Activated T-cell treated with anti-CD3 and anti-CD28 coated beads, Interleukin-2, amount 50 U/mL, for 4 hours (primary cell): ENCODE measurements around the gene MAN2B2. TPM values are rescaled to one million over a fixed set of nuclear protein-coding genes. Genes with fewer than 3 reads are reported as not detected.

Experiments
- ATAC-seq, 2 donors: fragments of 200-7000 bp; cut with Tn5 transposase; one replicate each; pipeline ENCODE4 v1.10.0; 2021
- DNase-seq: peaks from one replicate; pipeline ENCODE4 v3.0.0-alpha.2; 2020
- H3K27me3 Mint-ChIP-seq: one replicate; pipeline ENCODE4 v1.8.0; 2021; ENCODE audit warnings: low read depth, mixed read lengths
- H3K36me3 Mint-ChIP-seq: one replicate; pipeline ENCODE4 v1.8.0; 2022; ENCODE audit warnings: mixed read lengths; ENCODE audit not compliant: insufficient read depth
- H3K4me1 Mint-ChIP-seq: one replicate; pipeline ENCODE4 v1.8.0; 2021; ENCODE audit warnings: low read depth, mixed read lengths
- H3K4me3 Mint-ChIP-seq: one replicate; pipeline ENCODE4 v1.8.0; 2021; ENCODE audit warnings: mild to moderate bottlenecking, moderate library complexity, mixed read lengths
- H3K9me3 Mint-ChIP-seq: one replicate; pipeline ENCODE4 v1.8.0; 2021; ENCODE audit warnings: mixed read lengths
- total RNA-seq, 3 donors: library from RNA; stranded (reverse); gene quantifications; one replicate each; pipeline ENCODE4 v1.2.1, GENCODE V29; 2021

The MAN2B2 gene
- total RNA-seq, 3 donors from 2014 or later = 11.9 to 13.4 (median 12.7) TPM

DNA sequence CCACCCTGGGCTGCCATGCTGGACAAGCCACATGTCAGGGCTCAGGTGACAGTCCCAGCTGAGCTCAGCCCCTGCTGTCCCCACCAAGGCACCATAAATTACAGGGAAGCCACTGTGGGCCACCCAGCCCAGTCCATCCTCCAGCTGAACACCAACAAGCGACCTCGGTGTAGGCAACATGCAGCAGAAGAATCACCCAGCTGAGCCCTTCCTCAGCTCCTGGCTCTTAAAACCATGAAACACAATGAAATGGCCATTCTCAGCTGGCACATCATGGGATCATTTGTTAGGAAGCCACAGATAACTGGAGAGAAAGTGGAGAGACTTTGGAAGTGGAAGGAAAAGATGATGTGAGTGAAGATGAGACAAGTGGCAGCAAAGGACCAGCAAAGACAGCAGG, 23.3 kb upstream of the MAN2B2 start:
- H3K36me3 Mint-ChIP-seq = no peaks in the 10 kb centered on the region
- ATAC-seq (no peak), DNase-seq (no peak)
- no peak overlapping the region for H3K4me3 Mint-ChIP-seq
- H3K27me3 Mint-ChIP-seq = peaks cover 37% of the 10 kb centered on the region
- peaks cover 3% of the 10 kb centered on the region for H3K9me3 Mint-ChIP-seq
- H3K4me1 Mint-ChIP-seq = no peaks in the 10 kb centered on the region

DNA sequence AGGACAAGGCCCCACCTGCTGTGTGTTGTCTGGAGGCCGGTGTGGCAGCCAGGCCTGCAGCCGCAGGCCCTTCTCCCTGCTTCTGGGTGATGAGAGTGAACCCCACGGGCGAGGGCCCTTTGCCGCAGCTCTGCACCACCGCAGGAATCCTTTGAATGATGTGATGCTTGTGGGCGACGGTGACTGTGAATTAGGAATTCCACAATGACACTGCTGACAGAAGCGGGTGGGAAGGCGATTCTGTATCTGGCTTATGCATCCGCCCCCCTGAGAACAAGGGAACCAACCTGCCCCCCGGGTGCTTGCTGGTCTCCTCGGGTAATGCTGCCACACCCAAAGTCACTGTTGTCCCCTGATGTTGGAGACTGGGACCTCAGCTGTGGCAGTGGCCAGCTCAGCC, 19.5 kb upstream of the MAN2B2 start:
- Mint-ChIP-seq H3K4me1 (no peaks in the 10 kb centered on the region), H3K36me3 (no peaks in the 10 kb centered on the region), H3K4me3 (no peak overlapping the region), H3K9me3 (peaks cover 3% of the 10 kb centered on the region), H3K27me3 (peaks cover 45% of the 10 kb centered on the region)
- ATAC-seq (no peak), DNase-seq (no peak)

GRCh38 chr4:6556263-6556662, 18.7 kb upstream of the MAN2B2 start:
- ATAC-seq (no peak), DNase-seq (no peak)
- Mint-ChIP-seq H3K9me3 (peaks cover 3% of the 10 kb centered on the region), H3K27me3 (peaks cover 45% of the 10 kb centered on the region), H3K4me1 (peaks cover 4% of the 10 kb centered on the region), H3K4me3 (no peak overlapping the region), H3K36me3 (no peaks in the 10 kb centered on the region)

DNA sequence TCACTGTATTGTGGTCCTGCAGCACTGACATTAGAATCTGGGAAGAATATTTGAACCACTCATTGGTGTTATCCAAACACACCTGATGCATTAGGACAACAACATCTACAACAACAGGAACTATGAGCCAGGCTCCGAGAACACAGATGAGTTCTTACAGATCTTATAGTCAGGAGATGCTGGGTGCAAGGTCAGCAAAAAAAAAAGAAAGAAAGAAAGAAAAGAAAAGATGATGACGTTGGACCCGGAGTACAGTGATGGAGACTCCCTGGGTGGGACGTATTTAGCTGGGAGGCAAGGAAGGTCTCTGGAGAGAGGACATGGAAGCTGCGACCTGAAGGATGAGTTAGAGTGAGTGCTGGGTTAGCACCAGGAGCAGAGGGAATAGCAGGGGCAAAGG, 17.8 kb upstream of the MAN2B2 start:
- peaks cover 54% of the 10 kb centered on the region for H3K27me3 Mint-ChIP-seq
- no peak for ATAC-seq
- H3K4me3 Mint-ChIP-seq = no peak overlapping the region
- no peak for DNase-seq
- no peaks in the 10 kb centered on the region for H3K9me3 Mint-ChIP-seq
- H3K36me3 Mint-ChIP-seq = no peaks in the 10 kb centered on the region
- peaks cover 4% of the 10 kb centered on the region for H3K4me1 Mint-ChIP-seq

DNA sequence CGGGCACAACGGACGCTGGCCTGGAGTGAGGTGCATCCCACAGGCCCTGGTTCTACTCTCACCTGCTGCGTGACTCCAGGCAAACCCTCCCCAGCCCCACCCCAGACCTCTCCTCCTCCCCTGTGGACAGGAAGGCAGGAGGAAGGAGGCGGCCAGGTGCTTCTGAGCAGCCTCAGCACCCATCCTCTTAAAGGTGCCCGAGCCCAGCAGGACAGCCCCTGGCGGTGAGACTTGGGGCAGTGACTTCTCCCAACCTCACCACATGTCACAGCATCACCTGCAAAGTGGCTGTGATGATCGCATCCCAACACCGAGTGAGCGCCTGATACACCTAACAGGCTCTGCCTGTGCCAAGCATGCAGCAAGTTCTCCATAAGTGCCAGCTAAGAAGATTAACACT, 17.1 kb upstream of the MAN2B2 start:
- H3K4me3 Mint-ChIP-seq = no peak overlapping the region
- peaks cover 60% of the 10 kb centered on the region for H3K27me3 Mint-ChIP-seq
- no peak for DNase-seq
- no peaks in the 10 kb centered on the region for H3K36me3 Mint-ChIP-seq
- ATAC-seq = no peak
- peaks cover 4% of the 10 kb centered on the region for H3K4me1 Mint-ChIP-seq
- no peaks in the 10 kb centered on the region for H3K9me3 Mint-ChIP-seq

DNA sequence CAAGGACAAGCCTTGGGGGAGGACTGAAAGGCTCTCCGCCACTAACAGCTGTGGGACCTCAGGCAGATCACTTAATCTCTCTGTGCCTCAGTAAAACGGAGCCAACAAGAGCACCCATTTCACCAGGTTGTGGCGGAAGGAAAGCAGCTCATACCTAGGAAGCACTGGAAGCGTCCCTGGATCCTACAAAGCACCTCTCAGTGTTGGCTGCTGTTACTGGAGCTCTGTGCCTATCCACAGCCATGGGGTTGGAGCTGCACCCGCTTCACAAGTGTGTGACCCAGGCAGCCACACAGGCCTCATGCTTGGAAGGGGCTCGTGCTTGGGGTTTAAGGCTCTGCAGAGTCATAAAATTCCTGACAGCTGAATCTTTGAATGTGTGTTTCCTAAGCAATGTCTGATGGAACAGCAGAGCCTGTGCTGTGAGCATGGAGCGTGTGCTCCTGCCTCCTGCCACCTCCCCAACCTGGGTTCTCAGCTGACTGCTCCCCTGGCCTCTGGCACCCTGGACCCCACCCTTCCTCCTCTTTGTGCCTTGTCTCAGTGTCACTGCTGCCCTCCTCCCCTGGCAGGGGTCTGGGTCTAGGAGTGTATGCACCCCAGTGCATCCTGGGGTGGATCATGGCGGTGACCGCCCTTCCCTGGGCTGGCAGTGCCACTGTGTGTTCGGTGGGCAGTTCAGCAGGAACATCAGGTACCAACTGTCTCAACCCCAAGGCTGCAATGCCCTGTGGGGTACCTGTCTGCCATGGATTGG, 14.4 kb upstream of the MAN2B2 start:
- H3K4me1 Mint-ChIP-seq = peaks cover 7% of the 10 kb centered on the region
- H3K27me3 Mint-ChIP-seq = peaks cover 66% of the 10 kb centered on the region

GRCh38 chr4:6561173-6561516, 13.8 kb upstream of the MAN2B2 start:
- Mint-ChIP-seq H3K9me3 (no peaks in the 10 kb centered on the region), H3K4me3 (no peak overlapping the region), H3K36me3 (no peaks in the 10 kb centered on the region), H3K27me3 (peaks cover 71% of the 10 kb centered on the region), H3K4me1 (peaks cover 7% of the 10 kb centered on the region)
- ATAC-seq (no peak), DNase-seq (no peak)

More for the DNA sequence above, 14.4 kb upstream of the MAN2B2 start:
- no peak for DNase-seq
- Mint-ChIP-seq H3K36me3 (no peaks in the 10 kb centered on the region), H3K4me3 (no peak overlapping the region), H3K9me3 (no peaks in the 10 kb centered on the region)
- no peak for ATAC-seq

GRCh38 chr4:6561706-6562371, 13.2 kb upstream of the MAN2B2 start:
- H3K9me3 Mint-ChIP-seq = no peaks in the 10 kb centered on the region
- peaks cover 7% of the 10 kb centered on the region for H3K4me1 Mint-ChIP-seq
- ATAC-seq = no peak
- H3K4me3 Mint-ChIP-seq = peak overlapping the region; percentile 5
- peaks cover 69% of the 10 kb centered on the region for H3K27me3 Mint-ChIP-seq
- no peak for DNase-seq
- no peaks in the 10 kb centered on the region for H3K36me3 Mint-ChIP-seq

- no peaks in the 10 kb centered on the region for H3K36me3 Mint-ChIP-seq
- H3K27me3 Mint-ChIP-seq = peaks cover 60% of the 10 kb centered on the region
- no peaks in the 10 kb centered on the region for H3K9me3 Mint-ChIP-seq
- ATAC-seq (peak; percentile 45 to 47), DNase-seq (no peak)
- no peak overlapping the region for H3K4me3 Mint-ChIP-seq
- H3K4me1 Mint-ChIP-seq = peaks cover 7% of the 10 kb centered on the region
Observed at GRCh38 chr4:6562931-6563901, 11.8 kb upstream of the MAN2B2 start.

DNA sequence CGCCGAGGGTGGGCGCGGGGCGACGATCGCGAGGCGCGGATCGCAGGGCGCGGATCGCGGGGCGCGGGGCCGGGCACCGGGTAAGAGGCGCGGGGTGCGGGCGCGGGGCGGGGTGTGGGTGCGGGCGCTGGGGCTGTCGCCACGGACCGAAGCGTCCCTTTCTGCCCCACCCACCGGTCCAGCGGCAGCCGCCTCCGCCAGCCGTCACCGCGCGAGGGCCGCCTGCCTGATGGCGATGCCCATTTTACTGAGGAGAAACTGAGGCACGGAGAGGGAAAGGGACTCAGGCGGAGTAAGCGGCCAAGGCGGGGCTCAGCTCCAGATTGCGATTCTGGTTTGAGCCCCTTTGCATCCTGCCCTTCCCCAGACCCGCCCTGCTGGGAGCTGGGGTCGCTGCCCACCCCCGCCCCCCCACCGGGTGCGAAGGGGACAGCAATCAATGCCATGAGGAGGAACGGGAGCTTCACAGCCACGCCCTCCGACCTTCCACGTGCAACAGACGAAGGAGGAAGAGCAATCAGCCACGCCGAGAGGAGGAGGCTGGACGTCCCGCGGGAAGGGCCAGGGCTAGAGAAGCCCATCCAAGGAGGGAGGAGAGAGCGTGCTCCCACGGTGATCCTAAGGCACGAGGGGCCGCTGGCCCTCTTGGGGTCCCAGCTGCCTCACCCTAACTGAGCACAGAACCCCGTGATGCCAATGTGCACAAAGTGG, 10.9 kb upstream of the MAN2B2 start:
- Mint-ChIP-seq H3K36me3 (no peaks in the 10 kb centered on the region), H3K4me1 (peaks cover 7% of the 10 kb centered on the region), H3K9me3 (no peaks in the 10 kb centered on the region), H3K4me3 (no peak overlapping the region), H3K27me3 (peaks cover 52% of the 10 kb centered on the region)
- ATAC-seq = peak; percentile 9 to 15
- no peak for DNase-seq

DNA sequence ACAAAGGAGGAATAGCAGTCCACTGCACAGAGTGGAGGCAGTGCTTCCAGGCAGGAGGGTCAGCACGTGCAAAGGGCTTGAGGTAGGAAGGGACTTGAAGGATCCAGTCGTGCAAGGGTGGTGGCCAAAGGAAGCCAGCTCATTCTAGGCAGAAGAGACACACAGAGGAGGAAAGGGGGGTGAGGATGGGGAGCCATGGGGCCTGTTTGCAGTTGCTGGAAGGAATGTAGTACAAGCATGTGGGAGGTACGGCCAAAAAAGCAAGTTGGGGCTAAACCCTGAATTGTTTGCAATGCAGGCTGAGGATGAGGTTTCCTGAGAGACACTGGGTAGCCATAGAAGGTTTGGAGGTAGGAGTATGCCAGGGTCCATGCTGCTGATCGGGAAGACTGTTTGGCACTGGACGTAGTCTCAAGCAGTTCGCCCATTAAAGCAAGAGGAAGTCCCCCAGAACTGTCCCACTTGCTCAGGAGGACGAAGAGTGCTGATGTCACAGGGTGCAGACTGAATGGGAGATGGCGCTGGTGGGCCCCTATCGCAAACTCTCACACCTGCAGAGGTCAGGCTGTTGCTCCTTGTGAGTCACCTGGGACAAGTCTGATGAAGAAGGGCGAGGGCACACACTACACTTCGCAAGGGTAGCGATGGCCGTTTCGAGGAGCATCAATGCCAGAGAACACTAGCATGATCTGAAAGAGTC, 9.1 kb upstream of the MAN2B2 start:
- no peak overlapping the region for H3K4me3 Mint-ChIP-seq
- H3K27me3 Mint-ChIP-seq = peaks cover 41% of the 10 kb centered on the region
- H3K4me1 Mint-ChIP-seq = peaks cover 6% of the 10 kb centered on the region
- ATAC-seq = no peak
- H3K36me3 Mint-ChIP-seq = no peaks in the 10 kb centered on the region
- H3K9me3 Mint-ChIP-seq = no peaks in the 10 kb centered on the region
- DNase-seq = no peak

GRCh38 chr4:6566391-6567190, 8.4 kb upstream of the MAN2B2 start:
- Mint-ChIP-seq H3K36me3 (no peaks in the 10 kb centered on the region), H3K27me3 (peaks cover 35% of the 10 kb centered on the region), H3K4me1 (peaks cover 3% of the 10 kb centered on the region), H3K9me3 (no peaks in the 10 kb centered on the region), H3K4me3 (no peak overlapping the region)
- ATAC-seq (no peak), DNase-seq (no peak)

DNA sequence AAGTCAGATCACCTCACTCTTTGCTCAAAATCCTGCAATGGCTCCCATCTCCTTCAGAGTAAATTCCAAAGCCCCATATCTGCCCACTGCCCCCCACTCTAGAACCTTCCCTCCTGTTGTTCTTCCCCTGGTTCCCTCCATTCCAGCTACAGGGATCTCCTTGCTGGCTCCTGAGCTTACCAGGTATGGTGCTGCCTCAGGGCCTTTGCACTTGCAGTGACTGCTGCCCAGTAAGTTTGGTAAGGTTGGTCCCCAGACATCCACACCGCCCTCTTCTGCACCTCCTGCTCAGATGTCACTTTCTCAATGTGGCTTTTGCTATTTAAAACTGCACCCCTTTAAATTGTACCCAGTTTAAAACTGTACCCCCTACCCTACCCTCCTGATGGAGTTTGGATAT, 7.8 kb upstream of the MAN2B2 start:
- Mint-ChIP-seq H3K4me3 (no peak overlapping the region), H3K9me3 (no peaks in the 10 kb centered on the region), H3K27me3 (peaks cover 29% of the 10 kb centered on the region), H3K36me3 (no peaks in the 10 kb centered on the region), H3K4me1 (peaks cover 3% of the 10 kb centered on the region)
- ATAC-seq = no peak
- DNase-seq = no peak
